Left hindlimb (tissue), 1 donor: ENCODE measurements around the gene SNX22.

Experiments
- DNase-seq: peaks from one replicate; pipeline ENCODE4 v3.0.0-alpha.2; 2018

The SNX22 gene

DNA sequence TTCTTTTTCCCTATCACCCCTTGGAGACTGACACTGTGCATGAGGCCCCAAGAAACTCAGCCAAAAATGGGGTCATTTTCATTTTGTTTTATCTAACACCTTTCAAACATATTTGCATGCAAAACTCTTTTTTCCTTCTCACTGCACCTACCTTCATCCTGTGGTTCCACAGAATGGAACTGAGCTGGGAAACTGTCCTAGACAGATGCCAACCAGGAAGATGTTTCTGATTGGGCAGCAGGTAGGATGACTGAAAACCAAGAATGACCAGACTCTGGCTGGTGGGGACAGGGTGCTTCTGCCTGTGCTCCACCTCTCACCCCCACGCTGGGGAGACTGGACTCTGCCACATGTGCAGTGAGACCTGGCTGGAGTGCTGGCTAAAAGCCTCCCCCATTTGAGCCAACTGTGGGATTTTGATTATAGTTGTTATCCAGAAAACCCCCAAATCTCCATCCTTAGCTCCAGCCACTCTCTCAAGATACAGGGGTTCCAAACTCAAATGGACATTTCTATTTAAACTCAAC, 6.1 kb downstream of the SNX22 start:
- no peak for DNase-seq

DNA sequence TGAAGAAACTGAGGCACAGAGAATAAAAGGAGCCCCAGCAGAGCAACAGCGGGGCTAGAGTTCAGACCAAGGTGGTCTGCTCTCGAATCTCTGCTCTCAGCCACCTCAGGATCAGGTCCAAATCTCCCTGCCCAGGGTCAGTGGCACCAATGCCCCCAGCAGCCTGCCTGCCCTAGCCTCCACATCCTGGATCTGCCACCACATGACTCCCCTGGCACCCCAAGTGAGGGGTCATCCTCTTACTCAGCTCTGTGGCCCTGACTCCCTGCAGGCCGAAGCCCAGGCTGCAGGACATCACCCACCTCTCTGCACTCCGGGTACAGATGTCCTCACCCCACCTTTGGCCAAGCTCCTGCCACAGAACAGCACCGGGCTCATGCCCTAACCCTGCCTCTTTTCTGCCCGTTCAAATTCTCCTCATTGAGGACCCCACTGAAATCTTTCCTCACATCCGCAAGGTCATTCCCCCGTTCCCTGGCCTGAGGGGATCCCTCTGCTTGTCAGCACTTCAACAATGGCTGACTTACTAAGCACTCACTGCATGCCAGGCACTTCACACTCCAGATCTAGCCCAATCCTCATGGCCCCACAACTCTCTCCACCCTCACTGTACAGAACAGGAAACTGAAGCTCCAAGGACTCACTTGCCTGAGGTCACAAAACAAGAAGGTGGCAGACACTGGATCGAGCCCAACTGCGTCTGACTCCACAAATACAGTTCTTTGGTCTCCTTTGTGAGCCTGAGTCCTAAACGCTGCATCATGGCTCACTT, 7.0 kb downstream of the SNX22 start:
- no peak for DNase-seq

DNA sequence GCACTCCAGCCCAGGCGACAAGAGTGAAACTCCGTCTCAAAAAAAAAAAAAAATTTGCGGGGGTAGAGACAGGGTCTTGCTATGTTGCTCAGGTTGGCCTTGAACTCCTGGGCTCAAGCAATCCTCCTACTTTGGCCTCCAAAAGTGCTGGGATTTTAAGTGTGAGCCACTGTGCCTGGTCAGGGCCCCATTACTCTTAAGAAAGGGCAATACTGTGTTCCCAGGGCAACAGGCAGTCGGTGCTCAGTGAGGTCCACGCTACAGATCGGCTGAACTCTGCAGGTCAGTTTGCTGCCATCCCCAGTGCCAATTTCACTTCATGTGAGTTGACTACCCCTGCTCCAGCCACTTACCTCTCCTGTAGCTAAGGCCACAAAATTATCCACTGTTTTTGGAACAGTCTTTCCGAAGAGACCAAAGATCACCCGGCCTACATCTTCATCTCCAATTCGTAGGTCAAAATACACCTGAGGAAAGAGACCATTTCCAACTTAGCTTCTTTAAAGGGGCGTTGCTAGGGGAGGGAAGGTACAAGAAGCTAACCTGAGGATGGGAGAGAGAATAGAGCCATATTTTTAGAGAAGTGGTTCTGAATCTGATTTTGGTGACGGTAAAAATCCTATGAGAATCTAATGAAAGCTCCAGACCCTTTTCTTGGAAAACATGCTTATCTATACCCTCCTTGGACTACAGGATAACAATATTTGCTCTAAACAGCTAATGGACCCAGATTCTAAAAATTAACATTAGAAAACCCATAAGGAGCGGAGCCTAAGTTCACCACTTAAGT, 10.4 kb downstream of the SNX22 start:
- no peak for DNase-seq

DNA sequence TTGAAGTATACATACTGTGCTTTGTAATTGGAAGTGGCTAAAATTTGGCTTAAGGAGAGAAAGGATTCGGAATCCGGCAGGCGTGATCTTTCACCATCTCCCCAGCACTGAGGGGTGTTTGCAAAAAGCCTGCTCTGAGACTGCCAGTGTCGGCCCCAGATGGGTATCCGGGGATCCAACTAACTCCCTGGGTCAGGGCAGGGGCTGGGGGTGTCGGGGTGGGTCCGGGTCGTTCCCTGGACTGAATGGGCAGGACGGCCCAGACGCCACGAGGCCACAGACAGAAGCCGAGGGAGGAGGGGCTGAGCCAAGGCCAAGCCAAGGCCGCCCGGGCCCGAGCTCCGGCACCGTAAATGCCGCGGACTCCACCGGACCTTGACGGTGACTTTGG, 10.9 kb downstream of the SNX22 start:
- no peak for DNase-seq

DNA sequence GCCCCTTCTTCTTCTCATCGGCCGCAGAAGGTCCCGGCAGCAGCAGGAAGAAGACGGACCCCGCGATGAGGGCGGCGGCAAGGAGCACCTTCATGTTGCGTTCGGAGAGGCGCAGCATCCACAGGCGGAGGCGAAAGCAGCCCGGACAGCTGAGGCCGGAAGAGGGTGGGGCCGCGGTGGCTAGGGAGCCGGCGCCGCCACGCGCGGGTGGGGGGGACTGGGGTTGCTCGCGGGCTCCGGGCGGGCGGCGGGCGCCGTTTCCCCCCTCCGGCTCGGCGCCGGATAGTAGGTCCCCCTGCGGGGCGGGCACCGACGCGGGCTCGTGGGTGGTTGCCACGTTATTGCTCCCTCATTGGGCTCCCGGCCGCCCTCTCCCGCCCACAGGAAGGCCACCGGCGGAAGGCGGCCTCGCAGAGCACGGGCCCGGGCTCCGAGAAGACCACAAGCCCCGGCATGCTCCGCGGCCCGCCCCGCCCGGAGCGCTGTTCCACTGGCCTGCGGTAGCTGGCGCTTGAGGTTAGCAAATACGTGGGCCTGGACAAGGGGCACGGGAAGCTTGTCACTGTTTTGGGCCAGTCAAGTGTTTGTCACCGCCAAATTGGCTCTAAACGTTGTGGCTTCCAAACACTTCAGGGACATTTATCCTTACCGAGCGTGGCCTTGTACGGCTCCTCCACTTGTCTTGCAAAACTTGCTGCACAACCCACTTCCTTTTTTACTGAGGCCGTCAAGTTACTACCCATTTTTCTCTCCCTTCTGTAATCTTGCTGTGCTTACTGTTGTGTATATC, 11.5 kb downstream of the SNX22 start, which contains the start of gene PPIB:
Gene PPIB, minus strand, starts transcription at position 154 of the 790 bp plus-strand sequence. Its CDS starts 36 bp downstream, at position 118.
- peak; percentile 98 for DNase-seq

DNA sequence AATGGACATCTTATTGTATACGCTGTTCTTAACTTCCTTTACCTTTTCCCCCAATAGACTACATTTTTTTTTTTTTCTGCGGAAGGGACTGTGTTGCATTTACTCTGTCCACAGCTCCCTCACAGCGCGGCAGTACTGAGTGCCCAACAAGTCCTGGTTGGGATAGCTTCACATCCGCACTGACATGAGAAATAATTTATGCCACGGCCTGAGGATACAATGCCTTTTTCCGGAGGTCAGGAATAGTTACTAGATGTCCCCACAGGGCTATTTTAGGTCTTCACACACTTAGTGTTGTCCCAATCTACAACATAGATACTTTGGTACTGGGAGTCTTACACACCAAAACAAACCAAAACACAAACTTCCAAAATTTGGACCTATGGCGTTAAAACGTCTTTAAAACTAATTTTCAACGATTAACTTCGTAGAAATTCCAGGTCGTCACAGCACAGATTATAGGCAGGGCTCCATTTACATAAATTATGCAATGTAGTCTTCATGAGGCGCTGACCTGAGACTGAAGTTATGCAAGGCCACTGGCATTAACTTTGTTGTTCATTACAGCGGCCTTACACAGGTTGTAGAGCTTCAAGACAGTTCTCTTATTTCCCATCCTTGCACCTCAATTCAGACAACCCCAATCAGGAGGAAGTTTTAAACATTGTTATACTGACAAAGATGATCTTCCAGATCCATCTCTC, 12.3 kb downstream of the SNX22 start:
- no peak for DNase-seq

DNA sequence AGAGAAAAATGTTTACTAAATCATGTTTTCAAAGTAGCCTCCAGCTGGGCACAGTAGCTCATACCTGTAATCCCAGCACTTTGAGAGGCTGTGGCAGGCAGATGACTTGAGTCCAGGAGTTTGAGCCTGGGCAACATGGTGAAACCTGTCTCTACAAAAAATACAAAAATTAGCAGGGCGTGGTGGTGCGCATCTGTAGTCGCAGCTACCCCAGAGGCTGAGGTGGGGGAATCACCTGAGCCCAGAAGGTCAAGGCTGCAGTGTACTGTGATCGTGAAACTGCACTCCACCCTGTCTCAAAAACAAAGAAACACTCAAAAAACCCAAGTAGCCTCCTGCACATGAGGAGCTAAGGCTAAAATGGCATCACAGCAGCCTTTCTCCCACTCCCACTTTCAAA, 12.9 kb downstream of the SNX22 start:
- no peak for DNase-seq

DNA sequence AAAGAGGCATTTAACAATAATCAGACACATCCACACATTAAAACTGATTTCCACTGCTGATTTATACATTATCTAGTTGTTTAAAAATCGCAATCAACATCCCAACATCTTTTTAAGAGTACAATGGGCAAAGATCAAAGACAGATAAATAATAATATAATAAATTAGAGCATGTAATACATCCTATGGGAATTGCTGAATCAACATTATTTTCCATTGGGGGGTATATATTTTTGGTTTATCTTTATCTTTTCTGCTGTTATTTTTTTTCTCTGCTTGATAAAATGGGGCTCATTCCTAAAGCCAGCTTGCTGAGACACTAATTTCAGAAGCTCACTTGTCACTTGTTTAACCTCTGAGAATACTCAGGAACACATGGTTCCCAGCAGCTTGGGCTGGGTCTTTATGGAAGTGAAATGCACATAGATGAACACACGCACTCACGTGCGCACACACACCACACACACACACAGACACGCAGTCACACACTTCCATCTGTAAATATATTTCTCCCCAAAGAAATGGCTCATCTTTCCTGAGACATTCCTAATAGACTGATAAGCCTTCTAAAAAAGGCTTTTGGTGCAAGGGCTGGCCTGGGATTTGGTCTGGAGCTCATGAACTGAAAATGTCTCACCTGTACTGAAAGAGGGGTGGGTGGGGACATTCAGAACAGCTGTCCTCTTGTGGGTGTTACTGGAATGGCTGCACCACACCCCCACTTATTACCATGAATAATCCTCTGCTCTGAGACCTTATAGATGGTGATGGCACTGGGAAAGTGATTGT, 14.8 kb downstream of the SNX22 start:
- DNase-seq: no peak

DNA sequence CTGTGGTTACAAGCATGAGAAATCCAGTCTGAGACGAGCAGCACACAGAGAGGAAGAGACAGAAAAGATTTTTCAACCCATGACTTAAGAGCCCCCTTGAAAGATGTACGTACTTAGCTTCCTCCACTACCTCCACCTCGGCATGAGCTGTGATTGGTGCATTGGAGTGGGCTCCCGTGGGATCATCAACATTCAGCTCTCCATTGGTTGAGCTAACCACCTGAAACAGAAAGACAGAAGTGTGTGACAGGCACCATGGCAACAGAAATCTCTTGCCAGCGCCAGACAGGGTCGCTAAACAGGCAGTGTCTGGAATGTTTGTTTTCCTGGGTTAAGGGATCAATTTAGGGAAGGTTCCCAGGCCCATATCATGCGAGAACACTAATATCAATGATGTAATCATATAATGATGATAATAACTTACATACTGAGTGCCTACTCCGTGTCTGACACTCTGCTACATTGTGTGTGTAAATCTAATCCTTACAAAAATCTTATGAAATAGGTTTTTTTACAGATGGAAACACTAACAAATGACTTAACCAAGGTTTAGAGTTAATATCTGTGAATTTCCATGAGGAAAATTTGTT, 28.8 kb downstream of the SNX22 start:
- no peak for DNase-seq

DNA sequence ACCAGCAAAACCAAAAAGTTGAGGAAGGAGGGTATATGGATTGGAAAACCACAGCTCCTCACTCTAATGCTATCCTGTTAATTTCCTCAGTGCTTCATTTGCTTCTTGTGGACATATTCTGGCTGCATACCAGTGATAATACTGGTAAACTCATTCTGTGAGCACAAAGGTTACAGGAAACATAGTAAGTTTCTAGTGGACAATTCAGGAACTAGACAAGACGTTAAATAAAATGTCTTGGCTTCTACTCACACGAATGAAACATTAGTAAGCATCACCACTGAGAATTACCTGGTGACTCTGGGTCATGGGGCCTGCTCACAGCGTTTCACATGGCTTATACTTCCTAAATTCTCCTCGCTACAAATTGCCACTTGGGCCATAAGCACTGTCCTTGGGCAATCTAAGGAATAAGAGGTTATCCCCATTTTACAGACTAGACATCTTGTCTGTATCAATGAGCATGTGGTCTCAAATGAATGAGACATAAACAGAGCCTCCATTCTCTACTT, 31.4 kb downstream of the SNX22 start:
- DNase-seq: no peak

DNA sequence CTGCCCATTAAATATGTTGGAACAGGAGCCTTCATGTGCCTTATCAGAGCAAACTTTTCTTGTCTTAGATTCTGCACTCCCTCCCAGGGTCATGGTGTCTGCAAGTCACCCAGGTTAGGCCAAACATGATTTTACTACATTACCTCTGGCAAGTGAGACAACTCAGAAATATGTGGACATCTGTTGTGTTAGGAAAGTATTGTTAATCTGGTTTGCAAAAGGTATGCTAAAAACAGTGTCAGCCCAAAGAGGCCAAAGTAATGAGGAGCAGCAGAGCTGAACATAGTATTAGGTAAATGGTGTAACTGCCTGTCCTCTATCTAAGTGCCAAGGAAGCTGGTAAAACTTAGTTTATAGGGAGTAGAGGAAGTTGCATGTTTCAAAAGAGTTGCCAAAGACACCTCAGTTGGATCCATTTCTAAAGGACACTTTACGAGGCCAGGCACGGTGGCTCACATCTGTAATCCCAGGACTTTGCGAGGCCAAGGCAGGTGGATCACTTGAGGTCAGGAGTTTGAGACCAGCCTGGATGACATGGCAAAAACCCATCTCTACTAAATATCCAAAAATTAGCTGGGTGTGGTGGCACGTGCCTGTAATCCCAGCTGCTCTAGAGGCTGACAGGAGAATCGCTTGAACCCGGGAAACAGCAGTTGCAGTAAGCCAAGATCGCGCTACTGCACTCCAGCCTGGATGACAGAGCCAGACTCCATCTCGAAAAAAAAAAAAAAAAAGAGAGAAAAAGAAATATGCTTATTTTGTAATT, 33.8 kb downstream of the SNX22 start:
- DNase-seq: no peak

DNA sequence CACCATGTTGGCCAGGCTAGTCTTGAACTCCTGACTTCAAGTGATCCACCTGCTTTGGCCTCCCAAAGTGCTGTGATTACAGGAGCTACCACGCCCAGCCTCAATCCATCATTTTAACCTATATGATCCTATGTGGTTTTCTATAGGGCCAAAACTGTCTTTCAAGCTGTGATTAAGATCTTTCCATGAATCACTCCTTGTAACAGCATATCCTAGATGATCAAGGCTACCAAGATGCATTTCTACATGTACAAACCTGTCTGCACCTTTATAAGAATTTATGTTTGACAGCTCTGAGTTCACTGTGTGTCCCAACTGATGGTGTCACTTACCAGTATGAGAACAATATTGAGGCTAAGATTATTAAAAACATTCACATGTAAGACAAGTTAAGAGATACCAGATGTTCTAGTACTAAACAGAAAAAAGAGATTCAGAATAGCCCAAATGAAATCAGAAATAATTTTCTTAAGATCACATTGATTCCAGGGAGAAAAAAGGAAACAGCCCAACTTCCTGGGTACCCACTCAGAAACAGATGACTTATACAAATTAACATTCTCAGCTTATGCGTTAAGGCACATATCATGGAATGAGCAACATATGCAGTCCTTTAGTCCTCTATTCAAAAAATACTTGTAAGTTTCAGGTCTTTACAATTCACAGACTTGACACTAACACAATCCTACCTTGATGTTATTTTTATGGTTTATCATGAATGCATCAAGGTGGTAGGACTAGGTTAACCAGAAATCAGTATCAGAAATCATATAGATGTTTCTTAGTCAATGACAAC, 36.1 kb downstream of the SNX22 start:
- no peak for DNase-seq

DNA sequence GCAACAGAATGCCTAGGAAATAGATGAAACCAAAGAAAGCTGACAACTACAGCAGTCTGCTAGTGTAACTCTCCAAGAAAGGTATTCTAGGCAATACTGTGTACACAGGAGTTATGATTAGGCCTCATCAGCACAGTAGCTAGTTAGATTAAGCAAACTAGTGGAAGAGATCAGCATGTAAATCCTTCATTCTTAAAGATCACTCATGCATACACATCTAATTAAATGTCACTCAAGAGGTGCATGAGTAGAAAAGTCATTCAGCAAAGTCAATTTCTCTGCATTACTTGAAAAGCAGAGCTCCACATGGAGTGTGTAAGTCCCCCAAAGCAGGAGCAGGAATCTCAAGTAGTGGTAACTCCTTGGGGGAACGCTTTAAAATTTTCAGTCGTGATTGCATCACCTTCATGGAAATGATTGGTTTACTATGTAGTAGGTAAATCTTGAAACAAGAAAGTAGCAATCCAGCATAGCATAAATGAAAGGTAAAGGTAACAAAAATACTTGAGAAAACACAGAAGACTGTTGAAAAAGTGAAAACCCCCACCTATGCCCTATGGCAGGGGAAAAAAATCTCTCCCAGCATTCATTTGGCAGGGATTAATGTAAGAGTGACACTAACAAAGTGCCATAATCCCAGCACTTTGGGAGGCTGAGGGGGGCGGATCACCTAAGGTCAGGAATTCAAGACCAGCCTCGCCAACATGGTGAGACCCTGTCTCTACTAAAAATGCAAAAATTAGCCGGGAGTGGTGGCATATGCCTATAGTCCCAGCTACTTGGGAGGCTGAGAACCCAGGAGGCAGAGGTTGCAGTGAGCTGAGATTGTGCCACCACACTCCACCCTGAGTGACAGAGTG, 40.7 kb downstream of the SNX22 start:
- no peak for DNase-seq

DNA sequence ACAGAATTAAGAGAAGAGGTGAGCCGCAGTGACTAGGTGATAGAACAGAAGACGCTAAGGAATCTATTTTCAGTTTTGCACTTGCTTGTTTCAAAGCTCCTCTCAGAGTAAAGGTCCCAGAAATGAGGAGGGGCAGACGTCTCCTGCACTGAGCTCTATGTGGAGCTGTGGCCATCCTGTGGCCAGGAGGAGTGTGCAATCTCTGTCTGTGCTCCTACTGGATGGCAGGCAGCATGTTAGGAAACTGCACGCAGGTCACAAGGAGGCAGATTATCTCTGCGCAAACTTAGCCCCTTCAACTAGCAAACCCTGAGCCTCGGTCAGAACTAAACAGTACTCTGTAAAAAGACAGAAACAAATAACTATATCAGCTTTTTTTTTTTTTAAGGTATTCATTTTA, 42.4 kb downstream of the SNX22 start:
- DNase-seq: no peak

DNA sequence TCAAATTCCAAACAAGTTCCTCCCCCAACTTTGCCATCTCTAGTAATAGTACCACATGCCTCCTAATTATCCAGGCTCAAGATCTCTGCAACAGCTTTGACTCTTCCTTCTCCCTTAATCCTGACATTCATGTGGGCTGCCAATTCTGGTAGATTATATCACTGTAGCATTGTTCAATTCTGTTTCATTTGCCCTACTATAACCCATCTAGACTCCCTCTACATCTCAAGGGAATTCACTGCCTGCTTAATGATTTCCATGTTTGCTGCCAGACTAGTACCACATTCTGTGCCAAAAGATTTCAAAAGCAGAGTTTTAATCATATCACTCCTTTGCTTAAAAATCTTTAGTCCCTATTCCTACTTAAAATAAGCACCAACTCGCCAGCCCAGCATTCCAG, 45.9 kb downstream of the SNX22 start:
- no peak for DNase-seq

DNA sequence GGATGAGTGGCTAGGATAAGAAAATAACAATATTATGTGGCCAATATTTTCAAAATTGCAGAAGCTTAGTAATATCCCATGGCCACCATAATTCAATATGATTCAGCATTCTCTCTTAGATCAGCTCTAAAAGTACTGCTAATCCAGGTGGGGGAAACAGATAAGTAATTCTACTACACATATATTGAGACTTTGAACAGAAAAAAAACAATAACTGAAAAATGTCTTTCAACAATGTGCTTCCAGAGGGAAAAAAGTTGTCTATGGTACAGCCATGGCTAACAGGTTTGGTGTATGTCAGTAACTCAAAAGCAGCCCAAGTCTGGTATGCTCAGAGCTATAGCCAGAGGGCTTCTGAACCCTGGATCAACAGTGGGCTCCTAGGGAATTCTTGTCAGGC, 53.7 kb downstream of the SNX22 start:
- DNase-seq: no peak
